Measurements from ENCODE around the gene TNPO3.

TNPO3 gene

GRCh38 chr7:128988372-128988771 lies 66.5 kb downstream of the TNPO3 start:
- TF ChIP-seq CTCF (IDR thresholded peaks at IDR 0.05; ENCODE audit: borderline replicate concordance, insufficient read depth, low read depth, low read length), result no peak
- H3K4me3 ChIP-seq (ENCODE audit: low read depth, low read length), result no peak overlapping the region

GRCh38 chr7:128986609-128987008 lies 68.3 kb downstream of the TNPO3 start:
- no peak for TF ChIP-seq CTCF (IDR thresholded peaks at IDR 0.05; ENCODE audit: borderline replicate concordance, insufficient read depth, low read depth, low read length)
- no peak overlapping the region for H3K4me3 ChIP-seq (ENCODE audit: low read depth, low read length)

- TF ChIP-seq CTCF (IDR thresholded peaks at IDR 0.05; ENCODE audit: borderline replicate concordance, insufficient read depth, low read depth, low read length), result no peak
- H3K4me3 ChIP-seq (ENCODE audit: low read depth, low read length), result no peak overlapping the region
Observed at GRCh38 chr7:128985660-128986059, 69.3 kb downstream of the TNPO3 start.

- no peak overlapping the region for H3K4me3 ChIP-seq (ENCODE audit: low read depth, low read length)
- TF ChIP-seq CTCF (IDR thresholded peaks at IDR 0.05; ENCODE audit: borderline replicate concordance, insufficient read depth, low read depth, low read length), result no peak
Observed at GRCh38 chr7:128982105-128982504, 72.8 kb downstream of the TNPO3 start.

GRCh38 chr7:128974241-128974934 lies 80.5 kb downstream of the TNPO3 start:
- no peak for TF ChIP-seq CTCF (IDR thresholded peaks at IDR 0.05; ENCODE audit: borderline replicate concordance, insufficient read depth, low read depth, low read length)
- H3K4me3 ChIP-seq (ENCODE audit: low read depth, low read length), result no peak overlapping the region

- no peak overlapping the region for H3K4me3 ChIP-seq (ENCODE audit: low read depth, low read length)
- no peak for TF ChIP-seq CTCF (IDR thresholded peaks at IDR 0.05; ENCODE audit: borderline replicate concordance, insufficient read depth, low read depth, low read length)
Observed at GRCh38 chr7:128968624-128969023, 86.3 kb downstream of the TNPO3 start.

GRCh38 chr7:128963327-128963757 lies 91.6 kb downstream of the TNPO3 start:
- TF ChIP-seq CTCF (IDR thresholded peaks at IDR 0.05; ENCODE audit: borderline replicate concordance, insufficient read depth, low read depth, low read length), result no peak
- H3K4me3 ChIP-seq (ENCODE audit: low read depth, low read length), result no peak overlapping the region

Measured in GM12875 (cell line).